A549 (cell line): Measurements from ENCODE around the gene MTRF1L. TPM values are rescaled to one million over a fixed set of nuclear protein-coding genes. Genes with fewer than 3 reads are reported as not detected.
A peak's percentile ranks its signal among the peaks of the same experiment; 100 is the strongest.
"Not testable (repeated sequence)": the region's sequence is repeated elsewhere in the genome, so short reads cannot be mapped to it uniquely, and the experiment has no call there.

Source experiments
- ATAC-seq, 2 experiments: fragments of 200-7000 bp in 1 of 2; fragments of >200 bp in 1 of 2; cut with Nextera tagmentation in 1 of 2; cut with Tn5 transposase in 1 of 2; 3 replicates each; pipeline versions ENCODE4 v1.8.0 to v1.9.1; 2018 to 2020; ENCODE audit warnings: mild to moderate bottlenecking in 1 of 2, moderate library complexity in 1 of 2
- CTCF ChIA-PET: fragments of 300-600 bp; sonication (Branson Sonifier 250); formaldehyde crosslinking; extraction: SDS; loops from one replicate; lab custom pipeline; 2021; ENCODE audit warnings: antibody characterized with exemption, inconsistent platforms; lab: Yijun Ruan, JAX
- POLR2A ChIA-PET: fragments of 350-600 bp; formaldehyde crosslinking; extraction: SDS; loops from one replicate; lab custom pipeline; 2021; ENCODE audit warnings: antibody characterized with exemption, inconsistent platforms; lab: Yijun Ruan, JAX
- DNase-seq, 2 experiments: peaks; one replicate each; pipeline versions ENCODE4 v3.0.0 to v3.0.0-alpha.2; 2011 to 2016; ENCODE audit warnings: low read depth in 1 of 2, low spot score in 1 of 2
- FAIRE-seq: peaks from 2 replicates; lab custom pipeline; 2011; peaks lifted over from hg19 to GRCh38; lab: Jason Lieb, UNC
- H3K27ac ChIP-seq, 2 experiments: fragments of >200 bp; sonication (Bioruptor Twin); formaldehyde crosslinking; 3 replicates each; pipeline ENCODE4 v1.5.1; 2016 to 2017
- H3K4me1 ChIP-seq: fragments of >200 bp; sonication (Bioruptor Twin); formaldehyde crosslinking; 3 replicates; pipeline ENCODE4 v1.6.1; 2016
- H3K4me2 ChIP-seq: fragments of >200 bp; sonication (Bioruptor Twin); formaldehyde crosslinking; 3 replicates; pipeline ENCODE4 v1.6.1; 2016
- H3K4me3 ChIP-seq: fragments of >200 bp; sonication (Bioruptor Twin); formaldehyde crosslinking; 3 replicates; pipeline ENCODE4 v1.5.1; 2016
- H3K9me3 ChIP-seq: fragments of >200 bp; sonication (Bioruptor Twin); formaldehyde crosslinking; 3 replicates; pipeline ENCODE4 v1.6.1; 2016
- BCL3 ChIP-seq: fragments of >200 bp; sonication (Bioruptor Twin); formaldehyde crosslinking; IDR thresholded peaks from 3 replicates; pipeline ENCODE4 v1.6.1; 2016
- EHF ChIP-seq: fragments of 250-450 bp; sonication (Bioruptor Pico); IDR thresholded peaks from 2 replicates; pipeline ENCODE4 v1.5.0; 2020; ENCODE audit warnings: mild to moderate bottlenecking
- FOSL2 ChIP-seq, 2 experiments: fragments of 450-650 bp in 1 of 2; fragments of >200 bp in 1 of 2; sonication (Bioruptor Twin) in 1 of 2; formaldehyde crosslinking; IDR thresholded peaks; 2 replicates each; pipeline versions ENCODE4 v1.5.0 to v1.6.1; 2016 to 2020; ENCODE audit warnings: mild to moderate bottlenecking in 1 of 2, moderate library complexity in 1 of 2
- HEYL ChIP-seq: fragments of 250-450 bp; sonication (Bioruptor Pico); IDR thresholded peaks from 2 replicates; pipeline ENCODE4 v1.8.0; 2021; ENCODE audit warnings: mild to moderate bottlenecking, moderate library complexity
- JUN ChIP-seq, 2 experiments: fragments of >200 bp; sonication (Bioruptor Twin); formaldehyde crosslinking; IDR thresholded peaks; 2 replicates in 1 of 2; 3 replicates in 1 of 2; pipeline ENCODE4 v1.6.1; 2016 to 2017
- JUNB ChIP-seq: fragments of >200 bp; sonication (Bioruptor Twin); formaldehyde crosslinking; IDR thresholded peaks from 2 replicates; pipeline ENCODE4 v1.6.1; 2016
- KDM1A ChIP-seq: fragments of 200-600 bp; sonication (generic); IDR thresholded peaks from 2 replicates; pipeline ENCODE4 v1.6.1; 2016; ENCODE audit warnings: low read depth, mild to moderate bottlenecking
- KDM5A ChIP-seq: fragments of 200-600 bp; sonication (generic); IDR thresholded peaks from 2 replicates; pipeline ENCODE4 v1.6.1; 2016; ENCODE audit warnings: antibody characterized with exemption, mild to moderate bottlenecking
- PHF8 ChIP-seq: fragments of 200-600 bp; sonication (generic); IDR thresholded peaks from 2 replicates; pipeline ENCODE4 v1.6.1; 2016; ENCODE audit warnings: low read depth, mild to moderate bottlenecking, antibody characterized with exemption, moderate library complexity, borderline replicate concordance
- POLR2A ChIP-seq: IDR thresholded peaks from 2 replicates; pipeline ENCODE4 v1.6.1; 2012; ENCODE audit warnings: mild to moderate bottlenecking, low read length
- RAD21 ChIP-seq, 2 experiments: fragments of >200 bp in 1 of 2; sonication (Bioruptor Twin) in 1 of 2; formaldehyde crosslinking in 1 of 2; IDR thresholded peaks in 1 of 2; conservative IDR thresholded peaks in 1 of 2; 2 replicates in 1 of 2; 3 replicates in 1 of 2; pipeline ENCODE4 v1.6.1; 2012 to 2018; ENCODE audit warnings: inconsistent platforms in 1 of 2
- TFCP2L1 ChIP-seq: fragments of 250-450 bp; sonication (Bioruptor Pico); IDR thresholded peaks from 2 replicates; pipeline ENCODE4 v1.5.0; 2021; ENCODE audit warnings: mild to moderate bottlenecking
- ZNF302 ChIP-seq: fragments of 250-450 bp; sonication (Bioruptor Pico); IDR thresholded peaks from 2 replicates; pipeline ENCODE4 v1.9.0; 2021; ENCODE audit warnings: inconsistent platforms, mild to moderate bottlenecking, moderate library complexity
- WGBS: methylation state at CpG from one replicate; pipeline ENCODE4 v1.1.6; 2017; ENCODE audit errors: missing lambda C conversion rate; 5-methylcytosine and 5-hydroxymethylcytosine counted together
- polyA plus RNA-seq, 4 experiments: library from polyadenylated mRNA; depleted of rRNA in 3 of 4; stranded (reverse); fragments of >200 nt; fragmentation: RNase III in 1 of 4; extraction: RNeasy Plus Mini Kit Qiagen cat#74134 plus additional on column Dnase treatment in 1 of 4; gene quantifications; 2 replicates in 3 of 4; 3 replicates in 1 of 4; pipeline ENCODE4 v1.2.3, GENCODE V29; 2011 to 2017
- TF ChIP-seq, protein P1 (sequence below): fragments of 200-600 bp; sonication (generic); IDR thresholded peaks from 2 replicates; pipeline ENCODE4 v1.6.1; 2016; ENCODE audit warnings: antibody characterized with exemption, mild to moderate bottlenecking, moderate library complexity

Gene MTRF1L
- polyA plus RNA-seq, 2 of the 4 experiments (the other 2 are of a cell fraction), result 14.3 to 22.6 TPM

- CTCF ChIA-PET, result no interaction called here
- POLR2A ChIA-PET, result no interaction called here
- Histone ChIP-seq H3K9me3 (no peaks in the 10 kb centered on the region), H3K27ac (no peak overlapping the region), H3K4me2 (no peak overlapping the region), H3K4me1 (peaks cover 9% of the 10 kb centered on the region; the same call in 2 of the 3 replicates), H3K4me3 (no peak overlapping the region)
- TF ChIP-seq KDM5A (no peak), TFCP2L1 (CRISPR knock-in tag) (no peak), EHF (CRISPR knock-in tag) (no peak), JUNB (no peak), ZNF302 (CRISPR knock-in tag) (no peak), KDM1A (no peak)
- TF ChIP-seq, protein P1, sequence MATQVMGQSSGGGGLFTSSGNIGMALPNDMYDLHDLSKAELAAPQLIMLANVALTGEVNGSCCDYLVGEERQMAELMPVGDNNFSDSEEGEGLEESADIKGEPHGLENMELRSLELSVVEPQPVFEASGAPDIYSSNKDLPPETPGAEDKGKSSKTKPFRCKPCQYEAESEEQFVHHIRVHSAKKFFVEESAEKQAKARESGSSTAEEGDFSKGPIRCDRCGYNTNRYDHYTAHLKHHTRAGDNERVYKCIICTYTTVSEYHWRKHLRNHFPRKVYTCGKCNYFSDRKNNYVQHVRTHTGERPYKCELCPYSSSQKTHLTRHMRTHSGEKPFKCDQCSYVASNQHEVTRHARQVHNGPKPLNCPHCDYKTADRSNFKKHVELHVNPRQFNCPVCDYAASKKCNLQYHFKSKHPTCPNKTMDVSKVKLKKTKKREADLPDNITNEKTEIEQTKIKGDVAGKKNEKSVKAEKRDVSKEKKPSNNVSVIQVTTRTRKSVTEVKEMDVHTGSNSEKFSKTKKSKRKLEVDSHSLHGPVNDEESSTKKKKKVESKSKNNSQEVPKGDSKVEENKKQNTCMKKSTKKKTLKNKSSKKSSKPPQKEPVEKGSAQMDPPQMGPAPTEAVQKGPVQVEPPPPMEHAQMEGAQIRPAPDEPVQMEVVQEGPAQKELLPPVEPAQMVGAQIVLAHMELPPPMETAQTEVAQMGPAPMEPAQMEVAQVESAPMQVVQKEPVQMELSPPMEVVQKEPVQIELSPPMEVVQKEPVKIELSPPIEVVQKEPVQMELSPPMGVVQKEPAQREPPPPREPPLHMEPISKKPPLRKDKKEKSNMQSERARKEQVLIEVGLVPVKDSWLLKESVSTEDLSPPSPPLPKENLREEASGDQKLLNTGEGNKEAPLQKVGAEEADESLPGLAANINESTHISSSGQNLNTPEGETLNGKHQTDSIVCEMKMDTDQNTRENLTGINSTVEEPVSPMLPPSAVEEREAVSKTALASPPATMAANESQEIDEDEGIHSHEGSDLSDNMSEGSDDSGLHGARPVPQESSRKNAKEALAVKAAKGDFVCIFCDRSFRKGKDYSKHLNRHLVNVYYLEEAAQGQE, result no peak
- FAIRE-seq (no peak), ATAC-seq (no peak), DNase-seq (no peak)
- WGBS, result 89% methylated on average over 2 of the region's 2 CpGs
Observed at GRCh38 chr6:152986978-152987377, 15.5 kb downstream of the MTRF1L start.

DNA sequence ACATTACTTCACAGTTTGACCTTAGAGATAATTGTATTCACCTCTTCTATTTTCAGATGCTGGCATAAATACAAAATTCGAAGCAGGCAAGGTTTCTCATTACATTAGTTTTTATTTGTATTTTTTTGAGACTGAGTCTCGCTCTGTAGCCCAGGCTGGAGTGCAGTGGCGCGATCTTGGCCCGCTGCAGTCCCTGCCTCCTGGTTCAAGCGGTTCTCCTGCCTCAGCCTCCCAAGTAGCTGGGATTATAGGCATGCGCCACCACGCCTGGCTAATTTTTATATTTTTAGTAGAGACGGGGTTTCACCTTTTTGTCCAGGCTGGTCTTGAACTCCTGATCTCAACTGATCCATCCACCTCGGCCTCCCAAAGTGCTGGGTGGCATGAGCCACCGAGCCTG, 17.2 kb downstream of the MTRF1L start:
- ATAC-seq, POLR2A ChIA-PET, FAIRE-seq, H3K9me3 ChIP-seq, DNase-seq: not testable (repeated sequence)
- peaks cover 16% of the 10 kb centered on the region for H3K4me1 ChIP-seq
- peak overlapping the region; percentile 96 for H3K4me2 ChIP-seq
- WGBS, result 88% methylated on average over 11 of the region's 11 CpGs
- peak overlapping the region in 1 of 2 experiments; percentile 96; a peak in 2 of 6 replicates for H3K27ac ChIP-seq
- H3K4me3 ChIP-seq, result peak overlapping the region; percentile 69; the same call in 1 of the 3 replicates
- CTCF ChIA-PET, result interaction anchor here (0.8 kb wide), 1 partner anchor 11 kb away, joined by 3 read pairs; no protein-coding TSS in a partner anchor

GRCh38 chr6:152984513-152984872, 18.0 kb downstream of the MTRF1L start:
- ChIA-PET POLR2A (interaction anchor here (1.9 kb wide), 1 partner anchor 16 kb away, joined by 10 read pairs; no protein-coding TSS in a partner anchor), CTCF (no interaction called here)
- no peak for TF ChIP-seq HEYL (CRISPR knock-in tag)
- FAIRE-seq (no peak), ATAC-seq (no peak), DNase-seq (no peak)
- Histone ChIP-seq H3K9me3 (no peaks in the 10 kb centered on the region), H3K27ac (peak overlapping the region; percentile 91 to 96), H3K4me1 (peaks cover 24% of the 10 kb centered on the region), H3K4me2 (peak overlapping the region; percentile 96), H3K4me3 (peak overlapping the region; percentile 69)
- WGBS, result 3% methylated on average over 7 of the region's 7 CpGs

DNA sequence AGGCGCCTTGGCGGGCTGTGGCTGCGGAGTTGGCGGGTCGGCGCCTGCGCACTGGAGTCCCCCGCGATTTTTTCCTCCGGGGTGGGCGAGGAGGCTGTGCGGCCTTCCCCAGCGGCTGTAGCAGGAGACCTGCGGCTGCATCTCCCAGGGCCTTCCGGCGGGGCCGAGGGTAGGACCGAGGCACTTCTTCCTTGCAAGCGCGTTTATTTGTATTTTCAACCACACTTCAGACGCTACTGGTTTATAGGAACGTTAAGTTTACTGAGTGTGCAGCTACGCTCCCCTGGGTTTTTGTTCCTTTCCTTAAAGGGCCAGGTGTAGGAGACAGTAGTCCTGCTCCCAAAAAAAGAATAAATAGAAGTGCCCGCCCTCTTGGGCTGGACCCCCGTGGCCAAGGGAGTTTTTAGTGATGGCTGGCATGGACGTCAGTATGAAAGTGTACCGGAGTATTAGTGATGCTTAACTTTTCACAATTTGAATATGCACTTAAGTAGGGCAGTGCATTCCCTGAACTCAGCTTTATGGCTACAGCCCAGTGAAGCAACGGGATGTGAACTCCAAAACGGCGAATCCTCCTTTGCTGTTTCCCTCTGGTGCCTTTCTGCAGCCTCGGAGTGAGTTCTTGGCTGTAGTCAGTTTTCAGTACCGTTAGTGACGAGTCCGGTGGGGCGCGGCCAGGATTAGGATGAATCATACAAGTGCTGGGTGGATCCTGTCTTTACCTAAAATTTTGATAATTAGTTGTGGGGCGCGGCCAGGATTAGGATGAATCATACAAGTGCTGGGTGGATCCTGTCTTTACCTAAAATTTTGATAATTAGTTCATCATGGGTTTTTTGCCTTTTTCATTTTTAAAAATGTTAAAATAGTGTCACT, 18.6 kb downstream of the MTRF1L start:
- ChIA-PET CTCF (interaction anchor here (1.0 kb wide), 1 partner anchor 41 kb away, joined by 3 read pairs; no protein-coding TSS in a partner anchor), POLR2A (interaction anchor here (1.0 to 1.9 kb wide), 4 partner anchors 14 to 26 kb away, joined by 3 to 11 read pairs (median 10); partner anchors contain the start of gene MTRF1L)
- H3K27ac ChIP-seq, result peak overlapping the region; percentile 91 to 96
- peak overlapping the region; percentile 96 for H3K4me2 ChIP-seq
- peaks cover 30% of the 10 kb centered on the region for H3K4me1 ChIP-seq
- FAIRE-seq (no peak), ATAC-seq (peak; percentile 59 to 65), DNase-seq (peak; percentile 66 to 76)
- TF ChIP-seq PHF8, result peak; percentile 68; the same call in 1 of the 2 replicates
- TF ChIP-seq RAD21 (conservative IDR thresholded peaks at IDR 0.05 in 1 of 2, IDR thresholded peaks at IDR 0.05 in 1 of 2), result no peak
- peak; percentile 51 for TF ChIP-seq POLR2A
- TF ChIP-seq FOSL2 (IDR thresholded peaks at IDR 0.05), result no peak
- TF ChIP-seq FOSL2 (CRISPR knock-in tag; IDR thresholded peaks at IDR 0.05), result peak; percentile 65
- TF ChIP-seq BCL3, result peak; percentile 10; the same call in 1 of the 3 replicates
- peak; percentile 6 to 19; a peak in 1 of 5 replicates for TF ChIP-seq JUN (IDR thresholded peaks at IDR 0.05)
- H3K9me3 ChIP-seq, result no peaks in the 10 kb centered on the region
- peak overlapping the region; percentile 69 for H3K4me3 ChIP-seq
- under 1% methylated on average over 22 of the region's 38 CpGs for WGBS
